Gastrocnemius medialis (tissue), 4 donors: ENCODE measurements around the gene NLRP5. TPM values are rescaled to one million over a fixed set of nuclear protein-coding genes. Genes with fewer than 3 reads are reported as not detected.
"Not testable (repeated sequence)": the region's sequence is repeated elsewhere in the genome, so short reads cannot be mapped to it uniquely, and the experiment has no call there.

Source experiments
- ATAC-seq, 2 donors: fragments of 150-250 bp; one replicate each; pipeline ENCODE4 v1.9.1; 2016
- DNase-seq, 2 donors: peaks; one replicate each; pipeline ENCODE4 v3.0.0-alpha.2; 2019
- H3K27ac ChIP-seq, 4 donors: fragments of 200-600 bp; sonication (generic); 1 replicate in 1 of 4; 2 replicates in 3 of 4; pipeline ENCODE4 v1.5.1; 2016 to 2018; ENCODE audit warnings: mild to moderate bottlenecking in 2 of 4, moderate library complexity in 1 of 4
- H3K27me3 ChIP-seq, 3 donors: fragments of 200-600 bp; sonication (generic) in 2 of 3; 1 replicate in 1 of 3; 2 replicates in 2 of 3; pipeline versions ENCODE4 v1.5.1 to v1.6.0; 2016 to 2019; ENCODE audit warnings: mild to moderate bottlenecking in 1 of 3, moderate library complexity in 1 of 3
- H3K36me3 ChIP-seq, 2 donors: fragments of 200-600 bp; sonication (generic) in 1 of 2; one replicate each; pipeline ENCODE4 v1.5.1; 2017 to 2018
- H3K4me1 ChIP-seq, 2 donors: fragments of 200-600 bp; sonication (generic) in 1 of 2; one replicate each; pipeline ENCODE4 v1.5.1; 2016 to 2017; ENCODE audit warnings: mild to moderate bottlenecking in 2 of 2
- H3K4me3 ChIP-seq, 4 donors: fragments of 200-600 bp; sonication (generic) in 3 of 4; 1 replicate in 1 of 4; 2 replicates in 3 of 4; pipeline ENCODE4 v1.5.1; 2016 to 2019; ENCODE audit warnings: mild to moderate bottlenecking in 2 of 4
- H3K9me3 ChIP-seq, 3 donors: fragments of 200-600 bp; sonication (generic) in 2 of 3; 1 replicate in 1 of 3; 2 replicates in 2 of 3; pipeline ENCODE4 v1.5.1; 2016 to 2019
- POLR2A ChIP-seq, 2 donors: fragments of 450-650 bp; IDR thresholded peaks; one replicate each; pipeline ENCODE4 v1.6.1; 2017; ENCODE audit warnings: antibody characterized with exemption in 2 of 2, mild to moderate bottlenecking in 2 of 2, moderate library complexity in 2 of 2
- in situ Hi-C, 4 donors: fragments of 200-750 bp; cut with MboI; loops; one replicate each; pipeline versions ENCODE4 v1.15.0 to v1.8.0; 2017; ENCODE audit warnings: low sequenced_read_pairs in 4 of 4
- intact Hi-C: fragments of 100-400 bp; cut with DNase I; formaldehyde crosslinking; loops from one replicate; pipeline ENCODE4 v1.15.1; 2023; ENCODE audit warnings: low total_unique reads
- total RNA-seq, 4 donors: library from RNA; depleted of rRNA; stranded (reverse); fragments of >200 nt; gene quantifications; one replicate each; pipeline versions ENCODE4 v1.1.0 to v1.2.3, GENCODE V29; 2016
- TF ChIP-seq, protein P1 (sequence below), 5 experiments: fragments of 450-650 bp in 3 of 5; fragments of 200-600 bp in 2 of 5; sonication (generic) in 2 of 5; IDR thresholded peaks in 4 of 5; conservative IDR thresholded peaks in 1 of 5; 1 replicate in 4 of 5; 2 replicates in 1 of 5; pipeline ENCODE4 v1.5.1; 2016 to 2019; ENCODE audit warnings: antibody characterized with exemption in 5 of 5, mild to moderate bottlenecking in 3 of 5, moderate library complexity in 3 of 5

The NLRP5 gene
- total RNA-seq, 4 donors from 2014 or later: not detected

DNA sequence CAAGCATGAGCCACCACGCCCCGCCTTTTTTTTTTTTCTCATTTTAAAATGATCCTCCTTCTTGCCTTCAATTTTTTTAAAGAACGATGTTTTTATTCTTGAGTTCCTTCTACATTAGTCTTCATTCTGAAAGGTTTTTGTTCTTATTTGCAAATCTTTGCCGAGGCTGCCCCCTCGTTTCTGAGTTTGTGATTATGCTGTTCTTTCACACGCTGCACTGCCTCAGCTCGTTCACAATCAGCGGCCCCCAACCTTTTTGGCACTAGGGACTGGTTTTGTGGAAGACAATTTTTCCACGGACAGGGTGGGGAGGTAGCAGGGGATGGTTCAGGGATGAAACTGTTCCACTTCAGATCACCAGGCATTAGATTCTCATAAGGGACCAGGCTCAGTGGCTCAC is 107.9 kb downstream of the NLRP5 start:
- H3K27me3 ChIP-seq: no peaks in the 10 kb centered on the region
- H3K36me3 ChIP-seq: no peaks in the 10 kb centered on the region
- peaks cover 6 to 8% of the 10 kb centered on the region in 2 donors for H3K4me1 ChIP-seq
- no peak overlapping the region for H3K4me3 ChIP-seq
- in situ Hi-C loops (no loop called here), intact Hi-C loops (no loop called here)
- H3K27ac ChIP-seq: no peak overlapping the region
- H3K9me3 ChIP-seq: no peaks in the 10 kb centered on the region
- no peak for ATAC-seq
- TF ChIP-seq, protein P1, sequence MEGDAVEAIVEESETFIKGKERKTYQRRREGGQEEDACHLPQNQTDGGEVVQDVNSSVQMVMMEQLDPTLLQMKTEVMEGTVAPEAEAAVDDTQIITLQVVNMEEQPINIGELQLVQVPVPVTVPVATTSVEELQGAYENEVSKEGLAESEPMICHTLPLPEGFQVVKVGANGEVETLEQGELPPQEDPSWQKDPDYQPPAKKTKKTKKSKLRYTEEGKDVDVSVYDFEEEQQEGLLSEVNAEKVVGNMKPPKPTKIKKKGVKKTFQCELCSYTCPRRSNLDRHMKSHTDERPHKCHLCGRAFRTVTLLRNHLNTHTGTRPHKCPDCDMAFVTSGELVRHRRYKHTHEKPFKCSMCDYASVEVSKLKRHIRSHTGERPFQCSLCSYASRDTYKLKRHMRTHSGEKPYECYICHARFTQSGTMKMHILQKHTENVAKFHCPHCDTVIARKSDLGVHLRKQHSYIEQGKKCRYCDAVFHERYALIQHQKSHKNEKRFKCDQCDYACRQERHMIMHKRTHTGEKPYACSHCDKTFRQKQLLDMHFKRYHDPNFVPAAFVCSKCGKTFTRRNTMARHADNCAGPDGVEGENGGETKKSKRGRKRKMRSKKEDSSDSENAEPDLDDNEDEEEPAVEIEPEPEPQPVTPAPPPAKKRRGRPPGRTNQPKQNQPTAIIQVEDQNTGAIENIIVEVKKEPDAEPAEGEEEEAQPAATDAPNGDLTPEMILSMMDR (IDR thresholded peaks at IDR 0.05 in 4 of 5, conservative IDR thresholded peaks at IDR 0.05 in 1 of 5): no peak
- TF ChIP-seq POLR2A (IDR thresholded peaks at IDR 0.05): no peak
- no peak for DNase-seq

DNA sequence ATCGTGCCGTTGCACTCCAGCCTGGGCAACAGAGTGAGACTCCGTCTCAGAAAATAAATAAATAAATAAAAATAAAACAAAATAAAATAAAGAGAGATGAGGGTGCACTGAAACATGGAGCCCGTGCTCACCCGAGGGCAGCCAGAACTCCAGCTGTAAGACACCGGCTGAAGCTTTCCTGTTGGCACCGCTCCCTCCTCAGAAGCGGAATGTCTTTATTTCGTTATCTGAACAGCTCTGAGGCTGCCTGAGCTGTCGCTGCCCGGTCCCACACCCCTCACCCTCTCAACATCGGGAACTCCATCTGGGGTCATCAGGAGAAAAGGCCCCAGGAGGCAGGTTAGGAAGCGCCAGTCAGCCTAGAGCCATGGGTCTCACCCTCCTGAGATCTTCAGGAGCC is 110.1 kb downstream of the NLRP5 start:
- peaks cover 0 to under 1% of the 10 kb centered on the region in 2 donors for H3K4me1 ChIP-seq
- no peaks in the 10 kb centered on the region for H3K27me3 ChIP-seq
- no peak overlapping the region for H3K27ac ChIP-seq
- ATAC-seq (no peak), DNase-seq (no peak)
- intact Hi-C loops: no loop called here
- TF ChIP-seq, protein P1 (IDR thresholded peaks at IDR 0.05 in 4 of 5, conservative IDR thresholded peaks at IDR 0.05 in 1 of 5): no peak
- TF ChIP-seq POLR2A (IDR thresholded peaks at IDR 0.05): no peak
- in situ Hi-C loops: no loop called here
- H3K9me3 ChIP-seq: no peaks in the 10 kb centered on the region
- peaks cover 0 to 7% of the 10 kb centered on the region in 2 donors for H3K36me3 ChIP-seq
- H3K4me3 ChIP-seq: no peak overlapping the region

DNA sequence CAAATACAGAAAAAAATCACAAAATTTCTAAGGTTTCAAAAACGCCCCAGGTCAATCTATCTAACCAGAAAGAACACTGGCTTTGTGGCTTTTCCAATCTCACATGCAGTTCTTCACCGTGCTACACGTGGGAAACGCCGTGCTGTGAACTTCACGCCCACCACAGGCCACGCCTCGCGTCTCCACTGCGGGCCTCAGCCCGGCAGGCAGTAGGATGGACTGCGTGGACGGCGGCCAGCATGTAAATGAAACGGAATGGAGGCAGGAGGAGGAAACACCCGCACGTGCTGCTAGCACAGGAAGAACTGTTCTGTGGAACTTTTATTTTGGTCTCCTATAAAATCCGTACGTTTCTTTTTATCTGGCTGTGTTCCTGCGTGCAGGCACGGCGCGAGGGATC is 110.7 kb downstream of the NLRP5 start:
- intact Hi-C loops: no loop called here

DNA sequence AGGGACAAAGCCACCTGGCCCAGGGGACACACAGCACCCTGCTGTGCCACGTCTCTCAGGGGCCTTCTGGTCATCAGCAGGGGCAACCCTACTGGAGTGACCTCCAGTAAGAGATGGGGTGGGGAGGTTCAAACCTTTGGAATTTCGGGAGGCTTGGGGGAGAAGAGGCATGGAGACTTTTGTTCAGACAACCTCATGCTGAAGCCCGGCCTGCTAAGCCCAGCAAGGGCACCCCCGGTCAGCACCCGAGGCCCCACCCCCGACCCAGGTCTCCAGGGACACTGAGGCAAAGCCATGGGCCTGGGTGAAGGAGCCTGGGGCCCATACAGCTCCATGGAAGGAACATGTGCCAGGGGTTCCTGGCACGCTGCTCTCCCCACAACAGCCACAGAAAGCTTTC is 111.2 kb downstream of the NLRP5 start:
- H3K4me1 ChIP-seq: no peaks in the 10 kb centered on the region
- intact Hi-C loops: no loop called here
- H3K27me3 ChIP-seq: no peaks in the 10 kb centered on the region
- no peaks in the 10 kb centered on the region for H3K9me3 ChIP-seq
- in situ Hi-C loops: no loop called here
- H3K4me3 ChIP-seq: no peak overlapping the region
- ATAC-seq (no peak), DNase-seq (no peak)
- no peak overlapping the region for H3K27ac ChIP-seq
- TF ChIP-seq, protein P1 (IDR thresholded peaks at IDR 0.05 in 4 of 5, conservative IDR thresholded peaks at IDR 0.05 in 1 of 5): no peak
- no peak for TF ChIP-seq POLR2A (IDR thresholded peaks at IDR 0.05)
- peaks cover 0 to 7% of the 10 kb centered on the region in 2 donors for H3K36me3 ChIP-seq

More for the DNA sequence above, 110.7 kb downstream of the NLRP5 start:
- no peak for ATAC-seq
- no peak overlapping the region for H3K27ac ChIP-seq
- no peaks in the 10 kb centered on the region for H3K9me3 ChIP-seq
- TF ChIP-seq, protein P1 (IDR thresholded peaks at IDR 0.05 in 4 of 5, conservative IDR thresholded peaks at IDR 0.05 in 1 of 5): no peak
- TF ChIP-seq POLR2A (IDR thresholded peaks at IDR 0.05): no peak
- in situ Hi-C loops: no loop called here
- DNase-seq: no peak
- no peak overlapping the region for H3K4me3 ChIP-seq
- H3K4me1 ChIP-seq: no peaks in the 10 kb centered on the region
- no peaks in the 10 kb centered on the region for H3K27me3 ChIP-seq
- H3K36me3 ChIP-seq: peaks cover 0 to 7% of the 10 kb centered on the region in 2 donors

DNA sequence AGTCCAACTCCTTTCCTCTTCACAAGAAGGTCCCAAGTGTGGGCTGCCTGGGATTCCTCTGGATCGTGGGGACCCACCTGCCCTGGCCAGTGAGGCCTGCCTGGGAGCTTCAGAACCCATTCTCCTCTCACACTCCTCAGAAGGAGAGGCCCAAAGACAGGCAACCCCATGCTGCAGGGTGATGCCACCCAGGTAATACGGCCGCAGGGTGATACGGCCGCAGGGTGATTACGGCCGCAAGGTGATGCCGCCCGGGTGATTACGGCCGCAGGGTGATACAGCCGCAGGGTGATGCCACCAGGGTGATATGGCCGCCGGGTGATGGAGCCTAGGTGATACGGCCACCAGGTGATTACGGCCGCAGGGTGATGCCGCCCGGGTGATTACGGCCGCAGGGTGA is 111.7 kb downstream of the NLRP5 start:
- H3K4me3 ChIP-seq, ATAC-seq, H3K27me3 ChIP-seq, H3K36me3 ChIP-seq, DNase-seq, H3K4me1 ChIP-seq, in situ Hi-C loops, H3K27ac ChIP-seq, intact Hi-C loops, H3K9me3 ChIP-seq: not testable (repeated sequence)
